Lower leg skin (tissue), 3 donors: Measurements from ENCODE around the gene FAM110A.

Experiments
- CTCF ChIP-seq, 3 donors: fragments of 450-650 bp; IDR thresholded peaks; one replicate each; pipeline ENCODE4 v1.5.1; 2016; ENCODE audit warnings: antibody characterized with exemption in 3 of 3, mild to moderate bottlenecking in 3 of 3, moderate library complexity in 2 of 3
- POLR2A ChIP-seq, 2 donors: fragments of 450-650 bp; IDR thresholded peaks; one replicate each; pipeline ENCODE4 v1.6.1; 2016 to 2017; ENCODE audit warnings: antibody characterized with exemption in 2 of 2, mild to moderate bottlenecking in 1 of 2, moderate library complexity in 1 of 2

GRCh38 chr20:836190-836589 is 2.7 kb downstream of the FAM110A start:
- no peak for TF ChIP-seq CTCF (IDR thresholded peaks at IDR 0.05)
- no peak for TF ChIP-seq POLR2A (IDR thresholded peaks at IDR 0.05)
